GM18526 (cell line): ENCODE measurements around the gene BUD31.

Experiments
- POLR2A ChIP-seq: IDR thresholded peaks from 3 replicates; pipeline ENCODE4 v1.6.1; 2011; ENCODE audit not compliant: insufficient read length; ENCODE audit errors: extremely low read depth

Gene BUD31

GRCh38 chr7:99404977-99405320, 3.8 kb upstream of the BUD31 start:
- TF ChIP-seq POLR2A: no peak

DNA sequence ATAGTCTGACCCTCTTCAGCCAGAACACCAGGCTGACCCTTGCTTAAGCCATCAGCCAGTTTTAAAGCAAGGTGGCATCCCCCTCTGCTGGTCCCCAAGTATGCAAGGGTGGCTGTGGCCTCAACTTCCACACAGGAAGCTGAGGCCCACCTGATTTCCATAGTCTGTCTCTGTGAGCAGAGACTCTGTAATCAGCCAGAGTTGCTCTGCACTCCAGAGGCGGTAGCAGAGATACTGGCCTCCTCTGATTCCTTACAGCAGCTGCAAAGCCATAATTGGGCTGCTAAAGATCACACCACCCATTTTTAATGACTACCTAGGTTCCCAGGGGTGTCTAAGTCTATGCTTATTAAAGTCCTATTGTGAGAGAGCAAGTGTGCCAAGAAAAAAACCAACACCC, 2.2 kb upstream of the BUD31 start:
- no peak for TF ChIP-seq POLR2A

GRCh38 chr7:99407872-99408378, 844 bp upstream of the BUD31 start:
- no peak for TF ChIP-seq POLR2A

DNA sequence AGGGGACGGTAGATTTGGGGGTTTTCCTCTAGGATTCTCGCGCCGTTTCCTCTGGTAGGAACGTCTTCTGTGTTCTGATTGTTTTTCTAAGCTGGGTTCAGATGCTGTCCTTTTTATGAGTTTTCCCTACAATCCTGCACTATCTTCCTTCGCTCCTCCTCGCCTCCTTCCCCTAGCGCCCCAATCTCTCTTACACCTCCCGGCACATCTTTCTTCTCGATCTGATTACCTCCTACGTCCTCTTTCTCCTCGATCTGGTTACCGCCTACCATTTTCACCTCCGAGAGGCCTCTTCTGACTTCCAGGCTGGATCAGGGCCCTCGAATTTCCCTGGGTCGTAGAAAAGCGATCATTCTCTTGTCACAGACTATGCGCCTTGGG, 413 bp downstream of the BUD31 start:
- TF ChIP-seq POLR2A: no peak

DNA sequence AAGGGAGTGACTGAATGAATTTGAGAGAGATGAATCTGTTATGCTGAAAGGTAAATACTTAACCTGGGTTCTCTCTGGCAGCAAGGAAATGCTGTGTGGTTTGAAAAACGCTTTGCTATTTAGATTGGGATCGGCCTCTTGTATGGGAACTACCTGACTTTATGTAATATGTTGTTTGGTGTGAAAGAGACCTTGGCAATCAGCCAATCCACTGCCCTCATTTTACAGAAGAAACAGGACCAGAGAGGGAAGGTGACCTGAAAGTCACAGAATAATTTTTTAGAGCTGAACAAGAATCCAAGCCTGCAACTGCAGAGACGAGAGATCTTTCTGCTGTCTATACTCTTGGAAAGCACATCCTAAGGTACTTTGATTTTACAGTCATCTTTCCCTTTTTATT, 1.0 kb downstream of the BUD31 start:
- TF ChIP-seq POLR2A: no peak

- TF ChIP-seq POLR2A: no peak
These were observed 1.9 kb downstream of the BUD31 start for GRCh38 chr7:99410635-99411034.

- peak; percentile 11 for TF ChIP-seq POLR2A
These were observed 9.5 kb downstream of the BUD31 start for GRCh38 chr7:99418260-99418659.

DNA sequence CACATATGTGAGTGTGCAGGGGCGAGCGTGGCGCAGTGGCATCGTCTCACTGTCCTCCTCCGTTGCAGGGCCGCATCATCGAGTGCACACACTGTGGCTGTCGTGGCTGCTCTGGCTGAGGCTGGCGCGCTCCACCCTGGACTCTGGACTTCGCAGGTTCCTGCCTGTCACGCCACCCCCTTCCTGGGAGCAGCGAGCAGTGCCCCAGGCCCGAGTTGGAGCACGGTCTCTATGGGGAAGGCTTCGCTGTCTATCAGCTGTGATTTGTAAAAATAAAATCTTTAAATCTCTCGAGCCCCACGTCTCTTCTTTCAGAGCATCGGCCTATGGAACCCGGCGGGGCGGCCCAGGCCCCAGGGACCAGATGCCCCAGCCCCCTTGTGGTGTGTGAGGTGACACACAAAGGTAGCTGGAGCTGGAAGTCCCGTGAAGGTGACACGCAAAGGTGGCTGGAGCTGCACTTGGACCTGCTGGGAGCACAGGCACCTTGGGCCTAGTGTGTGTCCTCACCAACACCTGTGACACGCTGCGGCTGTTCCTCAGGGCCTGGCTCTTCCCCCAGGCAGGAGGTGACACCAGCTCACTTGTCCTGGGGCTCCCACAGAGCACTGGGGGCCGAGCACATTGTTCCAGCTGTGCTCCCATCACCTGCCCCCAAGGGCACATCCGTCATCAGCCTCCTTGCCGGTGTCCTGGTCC, 10.7 kb downstream of the BUD31 start:
- peak; percentile 20 for TF ChIP-seq POLR2A

- TF ChIP-seq POLR2A: no peak
These were observed 11.4 kb downstream of the BUD31 start for GRCh38 chr7:99420213-99420612.

GRCh38 chr7:99420986-99421385, 12.2 kb downstream of the BUD31 start:
- TF ChIP-seq POLR2A: no peak

- no peak for TF ChIP-seq POLR2A
These were observed 13.4 kb downstream of the BUD31 start for GRCh38 chr7:99422186-99422585.

DNA sequence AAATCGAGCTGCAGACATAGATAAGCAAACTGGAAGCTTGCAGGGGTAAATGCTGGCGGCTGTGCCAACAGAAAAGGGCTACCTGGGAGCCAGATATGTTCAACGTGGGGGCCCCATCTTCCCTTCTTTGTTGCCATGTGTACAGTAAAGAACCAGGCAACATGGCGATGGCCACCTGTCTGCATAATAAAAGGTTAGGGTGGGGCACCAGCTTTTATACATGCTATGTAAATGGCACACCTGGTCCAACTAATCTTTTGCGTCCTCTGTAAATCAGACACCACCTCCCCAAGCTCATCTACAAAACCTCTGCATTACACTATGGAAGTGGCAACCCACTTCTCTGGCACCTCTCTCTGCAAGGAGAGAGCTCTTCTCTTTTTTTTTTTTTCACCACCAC, 13.9 kb downstream of the BUD31 start:
- no peak for TF ChIP-seq POLR2A

- TF ChIP-seq POLR2A: no peak
These were observed 16.4 kb downstream of the BUD31 start for GRCh38 chr7:99424932-99425730.

GRCh38 chr7:99428972-99429566, 20.3 kb downstream of the BUD31 start:
- TF ChIP-seq POLR2A: no peak

DNA sequence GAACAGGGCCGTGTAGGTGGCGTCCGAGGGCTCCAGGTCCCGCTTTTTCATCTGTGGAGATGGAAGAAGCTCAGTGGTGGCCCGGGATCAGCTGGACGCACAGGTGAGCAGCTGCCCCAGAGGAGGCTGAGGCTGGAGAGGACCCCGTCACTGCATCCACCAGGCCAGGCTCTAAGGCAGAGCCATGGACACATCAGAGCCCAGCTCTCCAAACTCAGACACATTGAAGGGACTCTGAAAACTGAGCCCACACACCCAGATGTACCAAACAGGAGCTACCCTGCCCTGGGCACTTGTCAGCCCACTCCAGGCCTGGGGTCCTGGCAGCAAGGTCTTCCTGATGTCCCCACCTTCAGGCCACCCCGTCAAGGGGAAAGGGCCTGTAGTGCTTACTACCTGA, 21.0 kb downstream of the BUD31 start:
- no peak for TF ChIP-seq POLR2A

- TF ChIP-seq POLR2A: no peak
These were observed 24.4 kb downstream of the BUD31 start for GRCh38 chr7:99433158-99433557.

- TF ChIP-seq POLR2A: no peak
These were observed 29.3 kb downstream of the BUD31 start for GRCh38 chr7:99437946-99438572.
